HCT116 (cell line): ENCODE results near the gene HRH2. TPM values are rescaled to one million over a fixed set of nuclear protein-coding genes. Genes with fewer than 3 reads are reported as not detected.
A peak's percentile ranks its signal among the peaks of the same experiment; 100 is the strongest.

ENCODE experiments used
- ATAC-seq: fragments of 200-7000 bp; cut with Tn5 transposase; 2 replicates; pipeline ENCODE4 v1.9.1; 2020; ENCODE audit warnings: mild to moderate bottlenecking, moderate library complexity
- BruUV-seq: library from RNA; stranded (reverse); fragments of 400-500 nt; replicated peaks from 2 replicates; lab custom pipeline; 2021; lab: Mats Ljungman, UMichigan
- CTCF ChIA-PET: fragments of 300-600 bp; sonication (Branson Sonifier 250); formaldehyde crosslinking; loops from one replicate; lab custom pipeline; 2021; ENCODE audit warnings: antibody characterized with exemption; lab: Charles Lee
- POLR2A ChIA-PET: fragments of 300-600, 350-600 bp; sonication (Branson Sonifier 250); formaldehyde crosslinking; loops from one replicate; lab custom pipeline; 2021; ENCODE audit warnings: antibody characterized with exemption; lab: Charles Lee
- RAD21 ChIA-PET, 2 experiments: fragments of 300-600 bp; sonication (Branson Sonifier 250); formaldehyde crosslinking; loops; one replicate each; lab custom pipeline; 2023; ENCODE audit warnings: low total read pairs in 2 of 2; ENCODE audit not compliant: uncharacterized antibody in 2 of 2, unreplicated experiment in 2 of 2, low non-redundant PET in 1 of 2; lab: Charles Lee
- DNase-seq: peaks from one replicate; pipeline ENCODE4 v3.0.0-alpha.2; 2010; ENCODE audit warnings: low read depth, low spot score
- H2AFZ ChIP-seq: fragments of 200-600 bp; shearing (Covaris generic), sonication (generic); 2 replicates; pipeline ENCODE4 v1.6.1; 2017; ENCODE audit warnings: low read depth, mixed run types, mixed read lengths, antibody characterized with exemption, low read length; ENCODE audit not compliant: poor library complexity, severe bottlenecking
- H3K27ac ChIP-seq: 2 replicates; pipeline ENCODE4 v1.5.1; 2012; ENCODE audit warnings: low read depth, low read length
- H3K27me3 ChIP-seq: fragments of 200-600 bp; sonication (generic); 2 replicates; pipeline ENCODE4 v1.6.1; 2016; ENCODE audit warnings: mixed run types, low read length, mixed read lengths; ENCODE audit not compliant: insufficient read depth
- H3K36me3 ChIP-seq, 2 experiments: fragments of 200-500 bp in 1 of 2; fragments of 200-600 bp in 1 of 2; sonication (Bioruptor generic) in 1 of 2; sonication (generic) in 1 of 2; 2 replicates each; pipeline versions ENCODE4 v1.5.1 to v1.6.1; 2014 to 2016; ENCODE audit warnings: low read length in 2 of 2, inconsistent platforms in 1 of 2, mixed read lengths in 1 of 2, mixed run types in 1 of 2; ENCODE audit not compliant: insufficient read depth in 2 of 2, control insufficient read depth in 1 of 2
- H3K4me1 ChIP-seq, 2 experiments: fragments of 200-600 bp in 1 of 2; sonication (generic) in 1 of 2; 2 replicates each; pipeline versions ENCODE4 v1.5.1 to v1.6.1; 2012 to 2017; ENCODE audit warnings: low read length in 2 of 2, inconsistent platforms in 1 of 2, mild to moderate bottlenecking in 1 of 2, mixed read lengths in 1 of 2, mixed run types in 1 of 2, moderate library complexity in 1 of 2; ENCODE audit not compliant: insufficient read depth in 2 of 2, control insufficient read depth in 1 of 2
- H3K4me2 ChIP-seq: fragments of 200-600 bp; sonication (generic); 2 replicates; pipeline ENCODE4 v1.6.1; 2017; ENCODE audit warnings: mixed run types, low read length, mixed read lengths
- H3K4me3 ChIP-seq, 2 experiments: fragments of 200-600 bp in 1 of 2; sonication (generic) in 1 of 2; replicated peaks in 1 of 2; 2 replicates each; pipeline ENCODE4 v1.5.1; 2011 to 2016; ENCODE audit warnings: low read length in 2 of 2, control low read depth in 1 of 2, low read depth in 1 of 2, mild to moderate bottlenecking in 1 of 2, mixed read lengths in 1 of 2, mixed run types in 1 of 2
- H3K79me2 ChIP-seq: fragments of 200-600 bp; sonication (generic); 2 replicates; pipeline ENCODE4 v1.6.1; 2017; ENCODE audit warnings: mild to moderate bottlenecking, mixed run types, low read length, moderate library complexity, mixed read lengths; ENCODE audit not compliant: insufficient read depth
- H3K9ac ChIP-seq: fragments of 200-600 bp; sonication (generic); 2 replicates; pipeline ENCODE4 v1.6.1; 2016; ENCODE audit warnings: low read length, mixed read lengths
- H3K9me2 ChIP-seq: fragments of 200-600 bp; sonication (generic), shearing (Covaris generic); 2 replicates; pipeline ENCODE4 v1.6.1; 2017; ENCODE audit warnings: mixed run types, mild to moderate bottlenecking, moderate library complexity; ENCODE audit not compliant: insufficient read depth
- H3K9me3 ChIP-seq, 2 experiments: fragments of 200-500 bp in 1 of 2; fragments of 200-600 bp in 1 of 2; sonication (Bioruptor generic) in 1 of 2; sonication (generic) in 1 of 2; 2 replicates each; pipeline ENCODE4 v1.6.1; 2014 to 2017; ENCODE audit warnings: low read length in 2 of 2, mixed read lengths in 2 of 2, inconsistent platforms in 1 of 2, low read depth in 1 of 2, mild to moderate bottlenecking in 1 of 2, mixed run types in 1 of 2, moderate library complexity in 1 of 2; ENCODE audit not compliant: control insufficient read depth in 1 of 2, insufficient read depth in 1 of 2
- H4K20me1 ChIP-seq: fragments of 200-600 bp; sonication (generic), shearing (Covaris generic); 2 replicates; pipeline ENCODE4 v1.6.1; 2017; ENCODE audit warnings: mixed run types, mild to moderate bottlenecking, moderate library complexity; ENCODE audit not compliant: insufficient read depth
- ATF3 ChIP-seq: IDR thresholded peaks from 2 replicates; pipeline ENCODE4 v1.6.1; 2012
- CBX3 ChIP-seq: IDR thresholded peaks from 2 replicates; pipeline ENCODE4 v1.6.1; 2012; ENCODE audit warnings: low read depth
- CEBPB ChIP-seq: IDR thresholded peaks from 2 replicates; pipeline ENCODE4 v1.6.1; 2012; ENCODE audit warnings: low read depth
- ELF1 ChIP-seq: IDR thresholded peaks from 2 replicates; pipeline ENCODE4 v1.6.1; 2012; ENCODE audit warnings: low read depth, borderline replicate concordance
- EZH2 ChIP-seq: fragments of 200-600 bp; sonication (generic); IDR thresholded peaks from 2 replicates; pipeline ENCODE4 v1.6.1; 2017; ENCODE audit warnings: antibody characterized with exemption, mixed run types
- EZH2phosphoT487 ChIP-seq: fragments of 200-600 bp; IDR thresholded peaks from 2 replicates; pipeline ENCODE4 v1.6.1; 2018; ENCODE audit warnings: antibody characterized with exemption, borderline replicate concordance
- FOSL1 ChIP-seq: IDR thresholded peaks from 2 replicates; pipeline ENCODE4 v1.6.1; 2012; ENCODE audit warnings: low read depth
- JUND ChIP-seq: IDR thresholded peaks from 2 replicates; pipeline ENCODE4 v1.6.1; 2012
- MAX ChIP-seq: IDR thresholded peaks from 2 replicates; pipeline ENCODE4 v1.6.1; 2012
- POLR2AphosphoS5 ChIP-seq: IDR thresholded peaks from 2 replicates; pipeline ENCODE4 v1.6.1; 2011; ENCODE audit warnings: mild to moderate bottlenecking, low read depth, low read length, moderate library complexity
- RAD21 ChIP-seq: IDR thresholded peaks from 2 replicates; pipeline ENCODE4 v1.6.1; 2012; ENCODE audit warnings: low read depth, mild to moderate bottlenecking
- SIN3A ChIP-seq: IDR thresholded peaks from 2 replicates; pipeline ENCODE4 v1.6.1; 2012; ENCODE audit warnings: low read depth
- SP1 ChIP-seq: IDR thresholded peaks from 2 replicates; pipeline ENCODE4 v1.6.1; 2012; ENCODE audit warnings: low read depth
- TCF7L2 ChIP-seq: IDR thresholded peaks from 2 replicates; pipeline ENCODE4 v1.7.0; 2011; ENCODE audit warnings: borderline replicate concordance, inconsistent platforms; ENCODE audit not compliant: insufficient read depth, insufficient read length; ENCODE audit errors: extremely low read depth
- YY1 ChIP-seq: IDR thresholded peaks from 2 replicates; pipeline ENCODE4 v1.6.1; 2011; ENCODE audit warnings: low read length, low read depth, moderate library complexity, mild to moderate bottlenecking; ENCODE audit not compliant: insufficient replicate concordance; ENCODE audit errors: extremely low read depth
- intact Hi-C: fragments of 100-400 bp; cut with micrococcal nuclease; formaldehyde crosslinking; loops from 2 replicates; pipeline ENCODE4 v1.10.0; 2022
- total RNA-seq: library from RNA; stranded (reverse); gene quantifications from one replicate; pipeline ENCODE4 v1.2.1, GENCODE V29; 2021; ENCODE audit not compliant: unreplicated experiment
- TF ChIP-seq, protein P1 (sequence below): IDR thresholded peaks from 2 replicates; pipeline ENCODE4 v1.6.1; 2011; ENCODE audit warnings: mild to moderate bottlenecking, low read length, moderate library complexity; ENCODE audit not compliant: insufficient replicate concordance; ENCODE audit errors: extremely low read depth
- TF ChIP-seq, protein P2 (sequence below), 3 experiments: fragments of 200-600 bp in 1 of 3; sonication (generic) in 1 of 3; IDR thresholded peaks in 2 of 3; conservative IDR thresholded peaks in 1 of 3; 2 replicates each; pipeline ENCODE4 v1.5.1; 2012 to 2017; ENCODE audit warnings: low read depth in 2 of 3, low read length in 2 of 3, antibody characterized with exemption in 1 of 3, borderline replicate concordance in 1 of 3, control low read depth in 1 of 3, mild to moderate bottlenecking in 1 of 3, mixed read lengths in 1 of 3, mixed run types in 1 of 3, moderate library complexity in 1 of 3; ENCODE audit not compliant: insufficient read depth in 1 of 3

HRH2 gene
- total RNA-seq, 1 experiment from 2014 or later, result 0.12 TPM

GRCh38 chr5:175745210-175745609 lies 87.3 kb downstream of the HRH2 start:
- no peak overlapping the region for H3K27ac ChIP-seq
- no peak overlapping the region for H3K4me3 ChIP-seq
- H3K9me3 ChIP-seq, result no peaks in the 10 kb centered on the region
- DNase-seq (no peak), ATAC-seq (no peak)
- H3K4me2 ChIP-seq, result no peak overlapping the region
- no peak overlapping the region for H2AFZ ChIP-seq
- intact Hi-C loops, result no loop called here
- no TSS peak for BruUV-seq
- no peaks in the 10 kb centered on the region for H3K36me3 ChIP-seq
- CTCF ChIA-PET, result interaction anchor here (2.4 kb wide), 1 partner anchor 15 kb away, joined by 11 read pairs; no protein-coding TSS in a partner anchor
- TF ChIP-seq CEBPB (no peak), JUND (no peak), MAX (no peak), CBX3 (no peak), SIN3A (no peak), FOSL1 (no peak), EZH2 (no peak)
- TF ChIP-seq, all 23 proteins: peak for 0
- ChIA-PET POLR2A (no interaction called here), RAD21 (no interaction called here)
- H3K9ac ChIP-seq, result no peak overlapping the region
- H3K79me2 ChIP-seq, result no peaks in the 10 kb centered on the region
- no peaks in the 10 kb centered on the region for H3K9me2 ChIP-seq
- peaks cover 0 to 5% of the 10 kb centered on the region in 2 experiments; a peak in 2 of 4 replicates for H3K4me1 ChIP-seq
- no peaks in the 10 kb centered on the region for H4K20me1 ChIP-seq
- H3K27me3 ChIP-seq, result peaks cover 20% of the 10 kb centered on the region; the same call in 1 of the 2 replicates

GRCh38 chr5:175746851-175747250 lies 89.0 kb downstream of the HRH2 start:
- peak; percentile 36 for DNase-seq
- ATAC-seq, result peak; percentile 95
- ChIA-PET RAD21 (no interaction called here), POLR2A (interaction anchor here (1.3 kb wide), 1 partner anchor 17 kb away, joined by 4 read pairs; no protein-coding TSS in a partner anchor), CTCF (interaction anchor here (2.4 kb wide), 1 partner anchor 17 kb away, joined by 11 read pairs; no protein-coding TSS in a partner anchor)
- Histone ChIP-seq H3K36me3 (no peaks in the 10 kb centered on the region), H3K27ac (no peak overlapping the region), H3K9me2 (no peaks in the 10 kb centered on the region), H2AFZ (no peak overlapping the region), H3K4me3 (peak overlapping the region; percentile 19 to 21; a peak in 3 of 4 replicates), H3K9me3 (no peaks in the 10 kb centered on the region), H3K79me2 (no peaks in the 10 kb centered on the region), H4K20me1 (no peaks in the 10 kb centered on the region), H3K4me1 (peaks cover 0 to 5% of the 10 kb centered on the region in 2 experiments; a peak in 2 of 4 replicates), H3K27me3 (peaks cover 7% of the 10 kb centered on the region; the same call in 1 of the 2 replicates), H3K9ac (no peak overlapping the region), H3K4me2 (peak overlapping the region; percentile 48)
- BruUV-seq, result no TSS peak
- intact Hi-C loops, result no loop called here
- TF ChIP-seq RAD21 (no peak), JUND (no peak), YY1 (peak; percentile 50), SP1 (peak; percentile 95), ELF1 (peak; percentile 79), EZH2phosphoT487 (no peak), TCF7L2 (no peak), ATF3 (no peak), POLR2AphosphoS5 (peak; percentile 42; the same call in 1 of the 2 replicates)
- TF ChIP-seq, protein P1, sequence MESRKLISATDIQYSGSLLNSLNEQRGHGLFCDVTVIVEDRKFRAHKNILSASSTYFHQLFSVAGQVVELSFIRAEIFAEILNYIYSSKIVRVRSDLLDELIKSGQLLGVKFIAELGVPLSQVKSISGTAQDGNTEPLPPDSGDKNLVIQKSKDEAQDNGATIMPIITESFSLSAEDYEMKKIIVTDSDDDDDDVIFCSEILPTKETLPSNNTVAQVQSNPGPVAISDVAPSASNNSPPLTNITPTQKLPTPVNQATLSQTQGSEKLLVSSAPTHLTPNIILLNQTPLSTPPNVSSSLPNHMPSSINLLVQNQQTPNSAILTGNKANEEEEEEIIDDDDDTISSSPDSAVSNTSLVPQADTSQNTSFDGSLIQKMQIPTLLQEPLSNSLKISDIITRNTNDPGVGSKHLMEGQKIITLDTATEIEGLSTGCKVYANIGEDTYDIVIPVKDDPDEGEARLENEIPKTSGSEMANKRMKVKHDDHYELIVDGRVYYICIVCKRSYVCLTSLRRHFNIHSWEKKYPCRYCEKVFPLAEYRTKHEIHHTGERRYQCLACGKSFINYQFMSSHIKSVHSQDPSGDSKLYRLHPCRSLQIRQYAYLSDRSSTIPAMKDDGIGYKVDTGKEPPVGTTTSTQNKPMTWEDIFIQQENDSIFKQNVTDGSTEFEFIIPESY, result no peak
- TF ChIP-seq, protein P2, sequence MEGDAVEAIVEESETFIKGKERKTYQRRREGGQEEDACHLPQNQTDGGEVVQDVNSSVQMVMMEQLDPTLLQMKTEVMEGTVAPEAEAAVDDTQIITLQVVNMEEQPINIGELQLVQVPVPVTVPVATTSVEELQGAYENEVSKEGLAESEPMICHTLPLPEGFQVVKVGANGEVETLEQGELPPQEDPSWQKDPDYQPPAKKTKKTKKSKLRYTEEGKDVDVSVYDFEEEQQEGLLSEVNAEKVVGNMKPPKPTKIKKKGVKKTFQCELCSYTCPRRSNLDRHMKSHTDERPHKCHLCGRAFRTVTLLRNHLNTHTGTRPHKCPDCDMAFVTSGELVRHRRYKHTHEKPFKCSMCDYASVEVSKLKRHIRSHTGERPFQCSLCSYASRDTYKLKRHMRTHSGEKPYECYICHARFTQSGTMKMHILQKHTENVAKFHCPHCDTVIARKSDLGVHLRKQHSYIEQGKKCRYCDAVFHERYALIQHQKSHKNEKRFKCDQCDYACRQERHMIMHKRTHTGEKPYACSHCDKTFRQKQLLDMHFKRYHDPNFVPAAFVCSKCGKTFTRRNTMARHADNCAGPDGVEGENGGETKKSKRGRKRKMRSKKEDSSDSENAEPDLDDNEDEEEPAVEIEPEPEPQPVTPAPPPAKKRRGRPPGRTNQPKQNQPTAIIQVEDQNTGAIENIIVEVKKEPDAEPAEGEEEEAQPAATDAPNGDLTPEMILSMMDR (IDR thresholded peaks at IDR 0.05 in 2 of 3, conservative IDR thresholded peaks at IDR 0.05 in 1 of 3; ENCODE audit: borderline replicate concordance in 1 of 3, insufficient read depth in 1 of 3, low read depth in 2 of 3, low read length in 2 of 3), result no peak
